Activated T-cell treated with anti-CD3 and anti-CD28 coated beads, Interleukin-2, amount 50 U/mL, for 4 hours (primary cell): ENCODE measurements around the gene AGO3. TPM values are rescaled to one million over a fixed set of nuclear protein-coding genes. Genes with fewer than 3 reads are reported as not detected.
"Not testable (repeated sequence)": the region's sequence is repeated elsewhere in the genome, so short reads cannot be mapped to it uniquely, and the experiment has no call there.

Experiments used
- ATAC-seq, 2 donors: fragments of 200-7000 bp; cut with Tn5 transposase; one replicate each; pipeline ENCODE4 v1.10.0; 2021
- DNase-seq: peaks from one replicate; pipeline ENCODE4 v3.0.0-alpha.2; 2020
- H3K27me3 Mint-ChIP-seq: one replicate; pipeline ENCODE4 v1.8.0; 2021; ENCODE audit warnings: low read depth, mixed read lengths
- H3K36me3 Mint-ChIP-seq: one replicate; pipeline ENCODE4 v1.8.0; 2022; ENCODE audit warnings: mixed read lengths; ENCODE audit not compliant: insufficient read depth
- H3K4me1 Mint-ChIP-seq: one replicate; pipeline ENCODE4 v1.8.0; 2021; ENCODE audit warnings: low read depth, mixed read lengths
- H3K4me3 Mint-ChIP-seq: one replicate; pipeline ENCODE4 v1.8.0; 2021; ENCODE audit warnings: mild to moderate bottlenecking, moderate library complexity, mixed read lengths
- H3K9me3 Mint-ChIP-seq: one replicate; pipeline ENCODE4 v1.8.0; 2021; ENCODE audit warnings: mixed read lengths
- total RNA-seq, 3 donors: library from RNA; stranded (reverse); gene quantifications; one replicate each; pipeline ENCODE4 v1.2.1, GENCODE V29; 2021

AGO3 gene
- 10 to 100 TPM; 20.3 to 22.8 (median 21.9) TPM for total RNA-seq

GRCh38 chr1:35930593-35931445, at the start of gene AGO3:
TSS of gene AGO3 (plus strand) at chr1:35931105. CDS start at chr1:35931427, 322 bp downstream.
- peak within 1 kb of the TSS; percentile 94 for H3K4me3 Mint-ChIP-seq
- ATAC-seq (peak; percentile 94 to 96), DNase-seq (peak; percentile 77)
- H3K4me1 Mint-ChIP-seq = peaks cover 35% of the 10 kb centered on the region
- H3K27me3 Mint-ChIP-seq = no peaks in the 10 kb centered on the region
- no peaks in the 10 kb centered on the region for H3K9me3 Mint-ChIP-seq
- H3K36me3 Mint-ChIP-seq = no peaks in the 10 kb centered on the region

DNA sequence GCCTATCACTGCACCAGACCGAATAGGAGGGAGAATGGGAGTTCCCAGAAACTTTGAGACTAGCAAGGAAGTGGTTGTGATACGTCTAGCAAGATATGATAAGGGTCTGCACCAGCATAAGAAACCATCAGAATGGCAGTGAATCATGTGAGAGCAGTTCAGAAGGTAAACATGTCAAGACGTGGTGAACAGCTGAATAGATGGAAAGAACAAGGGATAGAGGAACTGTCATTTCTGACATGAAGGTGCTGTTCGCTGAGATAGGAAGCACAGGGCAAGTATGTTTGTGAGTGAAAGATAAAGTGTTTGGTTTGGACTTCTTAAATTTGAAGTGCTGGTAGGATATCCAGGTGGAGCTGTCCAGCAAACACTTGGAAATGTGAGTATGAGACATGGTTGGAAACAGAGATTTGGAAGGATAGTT, 49.0 kb upstream of the AGO3 start:
- ATAC-seq (no peak), DNase-seq (no peak)
- H3K9me3 Mint-ChIP-seq = no peaks in the 10 kb centered on the region
- H3K36me3 Mint-ChIP-seq = no peaks in the 10 kb centered on the region
- H3K4me3 Mint-ChIP-seq = peak overlapping the region; percentile 61
- H3K27me3 Mint-ChIP-seq = peaks cover 2% of the 10 kb centered on the region
- peaks cover 39% of the 10 kb centered on the region for H3K4me1 Mint-ChIP-seq

GRCh38 chr1:35882586-35882944, 48.3 kb upstream of the AGO3 start:
- ATAC-seq = no peak
- no peaks in the 10 kb centered on the region for H3K9me3 Mint-ChIP-seq

GRCh38 chr1:35882945-35883634, 47.8 kb upstream of the AGO3 start, which contains the start of gene AGO1:
TSS of gene AGO1 (plus strand) at chr1:35883209. CDS start at chr1:35883422, 213 bp downstream.
- peak within 1 kb of the TSS; percentile 96 for H3K4me3 Mint-ChIP-seq
- H3K27me3 Mint-ChIP-seq = peaks cover 2% of the 10 kb centered on the region
- ATAC-seq = peak; percentile 92 to 93
- no peaks in the 10 kb centered on the region for H3K9me3 Mint-ChIP-seq
- peak; percentile 96 for DNase-seq
- H3K36me3 Mint-ChIP-seq = peaks cover 5% of the 10 kb centered on the region
- H3K4me1 Mint-ChIP-seq = peaks cover 50% of the 10 kb centered on the region

More at GRCh38 chr1:35882586-35882944, 48.3 kb upstream of the AGO3 start:
- H3K36me3 Mint-ChIP-seq = peaks cover 2% of the 10 kb centered on the region
- peaks cover 46% of the 10 kb centered on the region for H3K4me1 Mint-ChIP-seq
- DNase-seq = no peak
- H3K4me3 Mint-ChIP-seq = peak overlapping the region; percentile 61
- H3K27me3 Mint-ChIP-seq = peaks cover 2% of the 10 kb centered on the region

DNA sequence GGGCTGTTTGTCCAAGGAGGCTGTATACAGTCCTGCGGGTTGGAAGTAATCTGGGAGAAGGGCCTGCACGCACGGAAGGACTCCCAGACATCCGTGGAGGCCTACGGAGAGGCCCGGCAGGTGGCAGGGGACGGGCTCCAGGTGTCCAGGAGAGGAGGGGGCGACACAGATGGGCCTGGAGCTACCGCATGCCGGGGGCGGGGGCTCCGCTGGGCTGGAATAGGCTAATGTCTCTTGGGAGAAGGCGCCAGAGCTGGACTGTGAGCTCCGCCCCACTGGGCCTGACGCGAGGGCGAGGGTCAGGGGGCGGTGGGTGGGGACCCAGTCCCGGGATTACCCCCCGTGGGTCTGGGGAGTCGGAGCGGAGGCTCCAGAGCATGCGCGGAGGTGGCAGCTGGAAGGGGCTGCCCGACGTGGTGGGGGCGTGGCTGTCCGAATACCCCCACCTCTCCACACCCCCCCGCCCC, 47.2 kb upstream of the AGO3 start:
- H3K27me3 Mint-ChIP-seq = no peaks in the 10 kb centered on the region
- no peaks in the 10 kb centered on the region for H3K9me3 Mint-ChIP-seq
- peak; percentile 15 for ATAC-seq
- H3K36me3 Mint-ChIP-seq = peaks cover 10% of the 10 kb centered on the region
- peaks cover 50% of the 10 kb centered on the region for H3K4me1 Mint-ChIP-seq
- peak; percentile 42 for DNase-seq
- H3K4me3 Mint-ChIP-seq = peak overlapping the region; percentile 96

GRCh38 chr1:35884934-35885333, 46.0 kb upstream of the AGO3 start:
- H3K9me3 Mint-ChIP-seq = no peaks in the 10 kb centered on the region
- peaks cover 50% of the 10 kb centered on the region for H3K4me1 Mint-ChIP-seq
- peaks cover 14% of the 10 kb centered on the region for H3K36me3 Mint-ChIP-seq
- H3K4me3 Mint-ChIP-seq = peak overlapping the region; percentile 38
- DNase-seq (no peak), ATAC-seq (no peak)
- no peaks in the 10 kb centered on the region for H3K27me3 Mint-ChIP-seq

GRCh38 chr1:35885961-35886558, 44.8 kb upstream of the AGO3 start:
- Mint-ChIP-seq H3K4me3 (no peak overlapping the region), H3K27me3 (no peaks in the 10 kb centered on the region), H3K4me1 (peaks cover 50% of the 10 kb centered on the region), H3K9me3 (no peaks in the 10 kb centered on the region), H3K36me3 (peaks cover 22% of the 10 kb centered on the region)
- ATAC-seq (no peak), DNase-seq (no peak)

DNA sequence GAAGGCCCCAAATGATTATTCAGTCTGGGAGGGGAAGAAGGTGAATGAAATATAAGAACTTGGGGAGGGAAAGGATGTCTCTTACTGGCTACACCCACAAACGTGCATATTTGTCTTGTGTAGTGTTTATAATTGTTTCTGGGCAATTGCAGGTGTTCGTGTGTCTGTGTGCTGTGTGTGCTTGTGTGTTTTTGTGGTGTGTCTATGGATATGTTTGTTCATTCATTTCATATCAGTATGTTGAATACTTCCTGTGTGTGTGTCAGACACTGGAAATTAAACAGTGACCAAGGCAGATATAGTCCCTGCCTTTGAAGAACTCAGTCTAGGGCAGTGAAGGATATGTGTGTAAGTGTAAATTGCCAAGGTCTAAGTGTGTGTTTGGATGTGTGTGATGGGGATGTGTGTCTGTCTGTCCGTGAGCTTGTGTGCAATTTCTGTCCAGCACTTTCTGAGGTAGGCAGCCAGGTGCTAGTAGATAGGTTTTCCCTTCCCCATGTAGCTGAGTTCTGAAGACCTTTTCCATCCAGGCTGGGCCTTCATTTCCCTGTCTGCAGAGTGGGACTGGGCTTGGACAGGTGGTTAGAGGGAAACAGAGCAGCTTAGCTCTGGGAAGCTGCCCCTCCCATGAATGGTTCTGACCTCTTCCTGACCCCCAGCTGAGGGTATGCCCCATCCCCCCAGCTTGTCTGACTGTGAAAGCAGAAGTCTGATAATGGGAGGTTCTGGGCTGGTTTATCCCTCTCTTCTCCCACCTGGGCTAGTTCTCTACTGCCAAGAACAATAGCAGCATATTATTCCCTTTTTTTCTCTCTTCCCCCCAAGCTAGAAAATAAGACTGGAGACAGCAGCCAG, 44.1 kb upstream of the AGO3 start:
- no peaks in the 10 kb centered on the region for H3K27me3 Mint-ChIP-seq
- H3K9me3 Mint-ChIP-seq = no peaks in the 10 kb centered on the region
- peaks cover 48% of the 10 kb centered on the region for H3K4me1 Mint-ChIP-seq
- DNase-seq = no peak
- peaks cover 23% of the 10 kb centered on the region for H3K36me3 Mint-ChIP-seq
- no peak for ATAC-seq
- H3K4me3 Mint-ChIP-seq = no peak overlapping the region

DNA sequence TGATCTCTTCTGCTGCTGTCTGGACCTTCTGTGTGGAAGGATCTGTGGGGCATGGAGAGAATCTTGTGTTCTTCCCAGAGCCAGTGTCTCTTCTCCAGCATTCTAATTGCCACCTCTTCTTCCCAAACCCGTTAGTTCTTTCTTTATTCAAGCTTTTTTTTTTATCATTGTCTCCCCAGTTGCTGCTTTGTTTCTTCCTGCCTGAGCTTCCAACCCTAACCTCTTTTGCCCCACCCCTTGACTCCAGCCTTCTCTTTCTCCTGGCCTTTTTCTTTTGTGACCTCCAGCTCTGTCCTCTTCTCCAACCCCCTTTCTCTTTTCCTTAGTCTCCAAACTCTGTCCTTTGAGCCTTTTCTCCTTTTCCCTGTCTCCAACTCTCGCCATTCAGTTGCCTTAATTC, 43.4 kb upstream of the AGO3 start:
- Mint-ChIP-seq H3K36me3 (peaks cover 25% of the 10 kb centered on the region), H3K27me3 (no peaks in the 10 kb centered on the region), H3K4me1 (peaks cover 41% of the 10 kb centered on the region), H3K9me3 (no peaks in the 10 kb centered on the region), H3K4me3 (no peak overlapping the region)
- DNase-seq = no peak
- no peak for ATAC-seq

DNA sequence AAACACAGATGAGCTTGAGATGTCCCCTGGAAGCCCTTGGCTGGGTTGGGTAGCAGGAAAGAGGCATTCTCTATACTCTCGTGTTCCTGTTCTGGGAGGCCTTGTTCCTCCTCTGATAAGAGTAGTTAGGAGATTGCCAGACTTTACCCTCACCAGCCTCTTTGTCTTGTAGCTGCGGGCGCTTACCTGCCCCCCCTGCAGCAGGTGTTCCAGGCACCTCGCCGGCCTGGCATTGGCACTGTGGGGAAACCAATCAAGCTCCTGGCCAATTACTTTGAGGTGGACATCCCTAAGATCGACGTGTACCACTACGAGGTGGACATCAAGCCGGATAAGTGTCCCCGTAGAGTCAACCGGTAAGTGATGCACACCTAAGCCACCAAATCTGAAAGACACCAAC, 42.6 kb upstream of the AGO3 start:
- H3K4me3 Mint-ChIP-seq = no peak overlapping the region
- H3K27me3 Mint-ChIP-seq = no peaks in the 10 kb centered on the region
- H3K9me3 Mint-ChIP-seq = no peaks in the 10 kb centered on the region
- H3K36me3 Mint-ChIP-seq = peaks cover 27% of the 10 kb centered on the region
- H3K4me1 Mint-ChIP-seq = peaks cover 37% of the 10 kb centered on the region
- no peak for DNase-seq
- no peak for ATAC-seq

- peaks cover 33% of the 10 kb centered on the region for H3K4me1 Mint-ChIP-seq
- not testable (repeated sequence) for H3K27me3 Mint-ChIP-seq, H3K9me3 Mint-ChIP-seq, H3K4me3 Mint-ChIP-seq, ATAC-seq, DNase-seq
- peaks cover 29% of the 10 kb centered on the region for H3K36me3 Mint-ChIP-seq
Measured at GRCh38 chr1:35888981-35889380, 41.9 kb upstream of the AGO3 start.

GRCh38 chr1:35893051-35893879, 37.6 kb upstream of the AGO3 start:
- Mint-ChIP-seq H3K9me3 (no peaks in the 10 kb centered on the region), H3K4me3 (no peak overlapping the region), H3K36me3 (peaks cover 40% of the 10 kb centered on the region), H3K4me1 (no peaks in the 10 kb centered on the region), H3K27me3 (no peaks in the 10 kb centered on the region)
- ATAC-seq = no peak
- no peak for DNase-seq

GRCh38 chr1:35894183-35894582, 36.7 kb upstream of the AGO3 start:
- ATAC-seq (no peak), DNase-seq (no peak)

More at GRCh38 chr1:35894183-35894582, 36.7 kb upstream of the AGO3 start:
- Mint-ChIP-seq H3K4me1 (no peaks in the 10 kb centered on the region), H3K27me3 (no peaks in the 10 kb centered on the region), H3K4me3 (no peak overlapping the region), H3K36me3 (peaks cover 39% of the 10 kb centered on the region), H3K9me3 (no peaks in the 10 kb centered on the region)
